ENCODE measurements around the gene RABGAP1L. TPM values are rescaled to one million over a fixed set of nuclear protein-coding genes. Genes with fewer than 3 reads are reported as not detected.
"Not testable (repeated sequence)": the region's sequence is repeated elsewhere in the genome, so short reads cannot be mapped to it uniquely, and the experiment has no call there.

The RABGAP1L gene
- total RNA-seq, 4 donors from 2014 or later, result 38.8 to 54.7 (median 50.5) TPM

GRCh38 chr1:175036476-175036875 lies 877.2 kb downstream of the RABGAP1L start:
- H3K4me3 ChIP-seq (ENCODE audit: low read depth, poor library complexity, severe bottlenecking), result no peak overlapping the region
- WGBS, 2 donors, result 56 to 65% methylated on average over 3 of the region's 3 CpGs
- no peak for DNase-seq (ENCODE audit: low spot score in 2 of 2)
- intact Hi-C loops (cut with DNase I; ENCODE audit: low total_unique reads), result no loop called here
- TF ChIP-seq CTCF (IDR thresholded peaks at IDR 0.05) (no peak), POLR2A (IDR thresholded peaks at IDR 0.05) (no peak)

GRCh38 chr1:175037416-175037815 lies 878.1 kb downstream of the RABGAP1L start:
- no peak for TF ChIP-seq POLR2A (IDR thresholded peaks at IDR 0.05)
- no peak for TF ChIP-seq CTCF (IDR thresholded peaks at IDR 0.05)
- intact Hi-C loops (cut with DNase I; ENCODE audit: low total_unique reads), result no loop called here
- no peak overlapping the region for H3K4me3 ChIP-seq (ENCODE audit: low read depth, poor library complexity, severe bottlenecking)
- DNase-seq (ENCODE audit: low spot score in 2 of 2), result no peak
- 78 to 80% methylated on average over 7 of the region's 7 CpGs for WGBS, 2 donors

GRCh38 chr1:175040324-175040879 lies 881.1 kb downstream of the RABGAP1L start:
- DNase-seq (ENCODE audit: low spot score in 2 of 2), result no peak
- H3K4me3 ChIP-seq (ENCODE audit: low read depth, poor library complexity, severe bottlenecking), result no peak overlapping the region
- intact Hi-C loops (cut with DNase I; ENCODE audit: low total_unique reads), result no loop called here
- TF ChIP-seq CTCF (IDR thresholded peaks at IDR 0.05) (no peak), POLR2A (IDR thresholded peaks at IDR 0.05) (no peak)
- WGBS, 2 donors, result 53 to 58% methylated on average over 4 of the region's 4 CpGs

- DNase-seq (ENCODE audit: low spot score in 2 of 2), result no peak
- WGBS, 2 donors, result 78 to 81% methylated on average over 3 of the region's 3 CpGs
- H3K4me3 ChIP-seq (ENCODE audit: low read depth, poor library complexity, severe bottlenecking), result no peak overlapping the region
- TF ChIP-seq POLR2A (IDR thresholded peaks at IDR 0.05) (no peak), CTCF (IDR thresholded peaks at IDR 0.05) (no peak)
- intact Hi-C loops (cut with DNase I; ENCODE audit: low total_unique reads), result no loop called here
These were observed 883.3 kb downstream of the RABGAP1L start for GRCh38 chr1:175042650-175043049.

GRCh38 chr1:175043824-175044223 lies 884.5 kb downstream of the RABGAP1L start:
- 69 to 73% methylated on average over 19 of the region's 19 CpGs for WGBS, 2 donors
- intact Hi-C loops (cut with DNase I; ENCODE audit: low total_unique reads), result no loop called here
- H3K4me3 ChIP-seq (ENCODE audit: low read depth, poor library complexity, severe bottlenecking), result no peak overlapping the region
- TF ChIP-seq POLR2A (IDR thresholded peaks at IDR 0.05), result no peak
- no peak for TF ChIP-seq CTCF (IDR thresholded peaks at IDR 0.05)
- no peak for DNase-seq (ENCODE audit: low spot score in 2 of 2)

- H3K4me3 ChIP-seq (ENCODE audit: low read depth, poor library complexity, severe bottlenecking); intact Hi-C loops (cut with DNase I; ENCODE audit: low total_unique reads); DNase-seq (ENCODE audit: low spot score in 2 of 2): not testable (repeated sequence)
- WGBS, 2 donors, result 86 to 88% methylated on average over 18 of the region's 18 CpGs
These were observed 885.3 kb downstream of the RABGAP1L start for GRCh38 chr1:175044591-175044990.

Other genes starting within 250 kb of the RABGAP1L start
- not detected for gene SERPINC1, start 242.2 kb upstream of the RABGAP1L start, total RNA-seq
- 10 to 100 TPM; 16.1 to 30.9 (median 27.0) TPM for gene RC3H1, start 137.2 kb upstream of the RABGAP1L start, total RNA-seq

Measured in lower leg skin (tissue), 4 donors.